Esophagus muscularis mucosa (tissue), 3 donors: ENCODE measurements around the gene CNNM3.
A peak's percentile ranks its signal among the peaks of the same experiment; 100 is the strongest.

ENCODE experiments used
- POLR2A ChIP-seq: fragments of 450-650 bp; IDR thresholded peaks from one replicate; pipeline ENCODE4 v1.6.1; 2017; ENCODE audit warnings: antibody characterized with exemption, moderate library complexity, mild to moderate bottlenecking, low read depth
- POLR2AphosphoS5 ChIP-seq, 2 donors: sonication (generic); formaldehyde crosslinking; IDR thresholded peaks; one replicate each; pipeline ENCODE4 v1.6.1; 2017; ENCODE audit warnings: antibody characterized with exemption in 2 of 2
- TF ChIP-seq, protein P1 (sequence below), 3 experiments: fragments of 200-600 bp in 2 of 3; fragments of 450-650 bp in 1 of 3; sonication (generic) in 2 of 3; IDR thresholded peaks; one replicate each; pipeline ENCODE4 v1.5.1; 2017 to 2019; ENCODE audit warnings: antibody characterized with exemption in 3 of 3, mild to moderate bottlenecking in 2 of 3, moderate library complexity in 1 of 3

DNA sequence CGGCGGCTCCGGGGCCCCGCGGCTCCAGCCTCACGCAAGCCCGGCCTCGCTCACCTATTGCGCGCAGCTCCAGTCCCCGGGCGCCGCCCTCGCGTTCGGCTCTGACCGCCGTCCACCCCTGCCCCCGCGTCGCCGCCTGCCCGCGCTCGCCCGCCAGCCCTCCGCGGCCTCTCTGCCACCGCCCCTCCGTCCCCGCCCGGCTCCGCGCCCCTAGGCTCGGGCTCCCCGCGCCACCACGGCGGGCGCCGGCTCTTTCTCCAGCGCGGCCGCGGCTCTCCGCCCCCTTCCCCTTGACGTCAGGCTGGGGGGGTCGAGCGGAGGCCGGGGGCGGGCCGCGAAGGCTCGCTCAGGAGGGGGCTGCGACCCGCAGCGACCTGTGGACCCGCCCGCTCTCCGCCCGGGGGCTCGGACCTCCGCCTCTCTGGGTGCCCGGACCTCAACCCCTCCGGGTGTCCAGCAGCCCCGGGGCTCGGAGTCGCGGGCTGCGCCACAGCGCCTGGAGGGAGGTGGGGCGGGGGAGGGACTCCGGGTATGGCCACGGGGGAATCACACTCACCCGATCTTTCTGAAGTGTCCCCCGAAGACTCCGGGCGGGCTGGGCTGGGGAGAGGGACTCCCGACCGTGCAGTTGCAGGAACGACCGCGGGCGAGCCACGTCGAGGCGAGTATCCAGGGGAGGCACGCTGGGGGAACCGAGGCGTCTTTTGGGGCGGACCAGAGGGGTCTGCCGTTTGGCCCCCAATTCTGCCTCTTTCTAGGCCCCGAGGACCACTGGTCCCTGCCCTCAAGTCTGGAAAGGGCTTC is 54.0 kb downstream of the CNNM3 start, which contains the start of gene SEMA4C:
- TF ChIP-seq POLR2AphosphoS5 (IDR thresholded peaks at IDR 0.05): peak; percentile 85 to 90
- TF ChIP-seq, protein P1, sequence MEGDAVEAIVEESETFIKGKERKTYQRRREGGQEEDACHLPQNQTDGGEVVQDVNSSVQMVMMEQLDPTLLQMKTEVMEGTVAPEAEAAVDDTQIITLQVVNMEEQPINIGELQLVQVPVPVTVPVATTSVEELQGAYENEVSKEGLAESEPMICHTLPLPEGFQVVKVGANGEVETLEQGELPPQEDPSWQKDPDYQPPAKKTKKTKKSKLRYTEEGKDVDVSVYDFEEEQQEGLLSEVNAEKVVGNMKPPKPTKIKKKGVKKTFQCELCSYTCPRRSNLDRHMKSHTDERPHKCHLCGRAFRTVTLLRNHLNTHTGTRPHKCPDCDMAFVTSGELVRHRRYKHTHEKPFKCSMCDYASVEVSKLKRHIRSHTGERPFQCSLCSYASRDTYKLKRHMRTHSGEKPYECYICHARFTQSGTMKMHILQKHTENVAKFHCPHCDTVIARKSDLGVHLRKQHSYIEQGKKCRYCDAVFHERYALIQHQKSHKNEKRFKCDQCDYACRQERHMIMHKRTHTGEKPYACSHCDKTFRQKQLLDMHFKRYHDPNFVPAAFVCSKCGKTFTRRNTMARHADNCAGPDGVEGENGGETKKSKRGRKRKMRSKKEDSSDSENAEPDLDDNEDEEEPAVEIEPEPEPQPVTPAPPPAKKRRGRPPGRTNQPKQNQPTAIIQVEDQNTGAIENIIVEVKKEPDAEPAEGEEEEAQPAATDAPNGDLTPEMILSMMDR (IDR thresholded peaks at IDR 0.05): no peak
- peak; percentile 44 for TF ChIP-seq POLR2A
